ENCODE measurements around the gene FLYWCH2.
A peak's percentile ranks its signal among the peaks of the same experiment; 100 is the strongest.

FLYWCH2 gene

GRCh38 chr16:2882650-2883457, at the start of gene FLYWCH2 (continued):
- TF ChIP-seq ZBTB26 (tag by site-specific recombination; optimal IDR thresholded peaks at IDR 0.05) (peak; percentile 95), ZNF221 (tag by site-specific recombination; IDR thresholded peaks at IDR 0.05; ENCODE audit: borderline replicate concordance) (0 out of 2 replicates have a peak, but pooled peaks have one; percentile 24), ZNF10 (tag by site-specific recombination; IDR thresholded peaks at IDR 0.05) (no peak), ZNF19 (tag by site-specific recombination; IDR thresholded peaks at IDR 0.05; ENCODE audit: low read depth) (no peak), ZNF600 (tag by site-specific recombination; IDR thresholded peaks at IDR 0.05) (0 out of 2 replicates have a peak, but pooled peaks have one; percentile 24), ZNF169 (tag by site-specific recombination; IDR thresholded peaks at IDR 0.05) (no peak), YY2 (tag by site-specific recombination; IDR thresholded peaks at IDR 0.05) (no peak), YY1 (tag by site-specific recombination; IDR thresholded peaks at IDR 0.05) (no peak), ZNF2 (tag by site-specific recombination; IDR thresholded peaks at IDR 0.05) (no peak), PRDM10 (tag by site-specific recombination; IDR thresholded peaks at IDR 0.05) (peak; percentile 93), ZNF768 (tag by site-specific recombination; IDR thresholded peaks at IDR 0.05) (no peak), REST (tag by site-specific recombination; IDR thresholded peaks at IDR 0.05) (no peak; the same call in 1 of the 2 replicates), ZNF121 (tag by site-specific recombination; IDR thresholded peaks at IDR 0.05) (no peak), BCL11B (tag by site-specific recombination; IDR thresholded peaks at IDR 0.05; ENCODE audit: low read depth) (peak; percentile 43; the same call in 1 of the 2 replicates), HIC1 (tag by site-specific recombination; IDR thresholded peaks at IDR 0.05) (peak; percentile 81), ZNF654 (tag by site-specific recombination; IDR thresholded peaks at IDR 0.05; ENCODE audit: low read depth) (no peak), EGR2 (tag by site-specific recombination; IDR thresholded peaks at IDR 0.05; ENCODE audit: low read depth) (no peak), ZNF580 (tag by site-specific recombination; IDR thresholded peaks at IDR 0.05) (no peak), ZBTB48 (tag by site-specific recombination; IDR thresholded peaks at IDR 0.05) (peak; percentile 97; the same call in 1 of the 2 replicates), ZNF548 (tag by site-specific recombination; IDR thresholded peaks at IDR 0.05) (no peak), ZNF211 (tag by site-specific recombination; IDR thresholded peaks at IDR 0.05; ENCODE audit: low read depth) (no peak), OVOL3 (tag by site-specific recombination; IDR thresholded peaks at IDR 0.05) (0 out of 2 replicates have a peak, but pooled peaks have one; percentile 12), ZSCAN23 (tag by site-specific recombination; IDR thresholded peaks at IDR 0.05) (no peak), HOXA7 (CRISPR knock-in tag; IDR thresholded peaks at IDR 0.05; ENCODE audit: borderline replicate concordance) (no peak), ZBTB1 (tag by site-specific recombination; IDR thresholded peaks at IDR 0.05) (no peak), ZNF23 (tag by site-specific recombination; IDR thresholded peaks at IDR 0.05; ENCODE audit: borderline replicate concordance) (no peak), ZNF132 (tag by site-specific recombination; IDR thresholded peaks at IDR 0.05; ENCODE audit: borderline replicate concordance) (no peak)

Data from HEK293 (cell line).